ENCODE data around the gene RPAP3. TPM values are rescaled to one million over a fixed set of nuclear protein-coding genes. Genes with fewer than 3 reads are reported as not detected.

The RPAP3 gene
- total RNA-seq, 1 experiment from 2014 or later, result 48.9 TPM

DNA sequence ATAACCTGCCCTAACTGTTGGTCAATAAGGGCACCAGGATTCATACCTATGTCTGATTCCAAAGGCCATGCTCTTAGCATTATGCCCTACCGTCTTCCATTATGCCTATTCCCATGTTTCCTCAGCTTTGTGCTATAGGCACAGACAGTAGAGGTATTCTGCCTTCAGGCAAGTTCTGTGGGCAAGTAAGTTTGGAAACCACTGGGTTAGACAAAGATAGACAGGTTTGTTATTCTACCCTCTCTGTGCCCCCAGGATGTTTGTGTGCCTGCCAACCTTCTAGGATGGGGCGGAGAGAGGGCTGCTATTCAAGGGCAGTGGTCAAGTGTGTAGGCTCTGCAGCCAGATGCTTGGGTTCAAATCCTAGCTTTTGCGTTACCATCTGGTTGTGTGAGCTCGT is 48.3 kb upstream of the RPAP3 start:
- Histone ChIP-seq H3K79me1 (ENCODE audit: insufficient read depth, low read depth, low read length, poor library complexity, severe bottlenecking) (no peaks in the 10 kb centered on the region), H3K23me2 (ENCODE audit: insufficient read length, low read depth, low read length, poor library complexity, severe bottlenecking) (peaks cover under 1% of the 10 kb centered on the region), H4K5ac (ENCODE audit: insufficient read length, low read depth, low read length) (no peak overlapping the region), H3K18ac (ENCODE audit: insufficient read length, low read depth, low read length) (no peak overlapping the region), H2BK15ac (ENCODE audit: low read depth, low read length) (no peak overlapping the region), H3K4me2 (ENCODE audit: insufficient read depth, insufficient read length, low read length) (no peak overlapping the region), H3K56ac (ENCODE audit: insufficient read length, low read depth, low read length) (no peak overlapping the region), H3K4ac (ENCODE audit: low read depth, low read length) (no peak overlapping the region), H2BK5ac (ENCODE audit: insufficient read length, low read length) (no peak overlapping the region), H3K14ac (ENCODE audit: insufficient read depth, low read length) (no peak overlapping the region), H3K9me3 (ENCODE audit: control insufficient read depth, low read depth, low read length) (no peaks in the 10 kb centered on the region), H3K27ac (ENCODE audit: insufficient read length, low read depth, low read length) (peak overlapping the region; percentile 63), H3T11ph (ENCODE audit: low read length) (no peak overlapping the region), H2BK20ac (ENCODE audit: low read depth, low read length, poor library complexity, severe bottlenecking) (no peak overlapping the region), H3K23ac (ENCODE audit: insufficient read length, low read depth, low read length) (no peak overlapping the region), H3K79me2 (ENCODE audit: insufficient read depth, low read length) (no peaks in the 10 kb centered on the region), H3K27me3 (ENCODE audit: insufficient read depth, low read length) (no peaks in the 10 kb centered on the region), H2AK5ac (ENCODE audit: insufficient read length, low read length) (no peak overlapping the region), H4K8ac (replicated peaks; ENCODE audit: insufficient read length, low read depth, low read length) (no peak overlapping the region), H2BK12ac (ENCODE audit: insufficient read length, low read depth, low read length) (peak overlapping the region; percentile 3), H2BK120ac (ENCODE audit: low read depth, low read length, poor library complexity, severe bottlenecking) (no peak overlapping the region), H3K4me1 (ENCODE audit: insufficient read depth, low read length) (peaks cover 25% of the 10 kb centered on the region), H4K20me1 (ENCODE audit: control insufficient read depth, insufficient read depth, insufficient read length) (no peaks in the 10 kb centered on the region), H2AFZ (ENCODE audit: low read length) (no peak overlapping the region), H4K91ac (ENCODE audit: insufficient read length, low read depth, low read length) (peak overlapping the region; percentile 47), H3K9ac (ENCODE audit: extremely low read depth, insufficient read length, low read length) (no peak overlapping the region)
- H3K4me1 Mint-ChIP-seq, result peaks cover 25 to 32% of the 10 kb centered on the region in 2 experiments
- H3K4me3 Mint-ChIP-seq, result no peak overlapping the region
- no CpG with 5 or more reads among the region's 4 CpGs for WGBS (ENCODE audit: extremely low coverage, insufficient read length, low lambda C conversion rate)
- H3K27ac Mint-ChIP-seq, result no peak overlapping the region
- H3K9me3 Mint-ChIP-seq, result no peaks in the 10 kb centered on the region
- H3K27me3 Mint-ChIP-seq (ENCODE audit: low read depth), result no peaks in the 10 kb centered on the region; the same call in none of the 2 replicates
- DNase-seq, result no peak
- TF ChIP-seq, protein P1, sequence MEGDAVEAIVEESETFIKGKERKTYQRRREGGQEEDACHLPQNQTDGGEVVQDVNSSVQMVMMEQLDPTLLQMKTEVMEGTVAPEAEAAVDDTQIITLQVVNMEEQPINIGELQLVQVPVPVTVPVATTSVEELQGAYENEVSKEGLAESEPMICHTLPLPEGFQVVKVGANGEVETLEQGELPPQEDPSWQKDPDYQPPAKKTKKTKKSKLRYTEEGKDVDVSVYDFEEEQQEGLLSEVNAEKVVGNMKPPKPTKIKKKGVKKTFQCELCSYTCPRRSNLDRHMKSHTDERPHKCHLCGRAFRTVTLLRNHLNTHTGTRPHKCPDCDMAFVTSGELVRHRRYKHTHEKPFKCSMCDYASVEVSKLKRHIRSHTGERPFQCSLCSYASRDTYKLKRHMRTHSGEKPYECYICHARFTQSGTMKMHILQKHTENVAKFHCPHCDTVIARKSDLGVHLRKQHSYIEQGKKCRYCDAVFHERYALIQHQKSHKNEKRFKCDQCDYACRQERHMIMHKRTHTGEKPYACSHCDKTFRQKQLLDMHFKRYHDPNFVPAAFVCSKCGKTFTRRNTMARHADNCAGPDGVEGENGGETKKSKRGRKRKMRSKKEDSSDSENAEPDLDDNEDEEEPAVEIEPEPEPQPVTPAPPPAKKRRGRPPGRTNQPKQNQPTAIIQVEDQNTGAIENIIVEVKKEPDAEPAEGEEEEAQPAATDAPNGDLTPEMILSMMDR (conservative IDR thresholded peaks at IDR 0.05), result no peak
- H3K36me3 Mint-ChIP-seq (ENCODE audit: insufficient read depth in 1 of 3, low read depth in 3 of 3), result peaks cover 0 to 4% (median 4%) of the 10 kb centered on the region in 3 experiments; a peak in 5 of 7 replicates

Data from H9 (cell line).